Left lung (tissue), 10 donors: Measurements from ENCODE around the gene RHOG. TPM values are rescaled to one million over a fixed set of nuclear protein-coding genes. Genes with fewer than 3 reads are reported as not detected.
"Not testable (repeated sequence)": the region's sequence is repeated elsewhere in the genome, so short reads cannot be mapped to it uniquely, and the experiment has no call there.

Experiments used
- ATAC-seq: fragments of 200-7000 bp; cut with Tn5 transposase; one replicate; pipeline ENCODE4 v1.9.1; 2020; ENCODE audit warnings: moderate library complexity
- DNase-seq, 4 donors: peaks; one replicate each; pipeline ENCODE4 v3.0.0-alpha.2; 2013 to 2020
- H3K27ac ChIP-seq, 2 donors: fragments of 200-600 bp; sonication (generic) in 1 of 2; one replicate each; pipeline versions ENCODE4 v1.5.0 to v1.8.0; 2020 to 2021
- H3K27me3 ChIP-seq, 2 donors: fragments of 200-600 bp; sonication (generic) in 1 of 2; one replicate each; pipeline versions ENCODE4 v1.5.0 to v1.8.0; 2020 to 2021
- H3K36me3 ChIP-seq, 2 donors: fragments of 200-600 bp; sonication (generic) in 1 of 2; one replicate each; pipeline versions ENCODE4 v1.5.0 to v1.8.0; 2020 to 2021
- H3K4me1 ChIP-seq, 2 donors: fragments of 200-600 bp; one replicate each; pipeline ENCODE4 v1.8.0; 2021
- H3K4me3 ChIP-seq, 2 donors: fragments of 200-600 bp; sonication (generic) in 1 of 2; one replicate each; pipeline versions ENCODE4 v1.5.0 to v1.8.0; 2020 to 2021; ENCODE audit warnings: mild to moderate bottlenecking in 1 of 2
- H3K9me3 ChIP-seq, 2 donors: fragments of 200-600 bp; sonication (generic) in 1 of 2; one replicate each; pipeline versions ENCODE4 v1.5.0 to v1.8.0; 2020 to 2021
- CTCF ChIP-seq, 2 donors: fragments of 200-600 bp; sonication (generic) in 1 of 2; IDR thresholded peaks; one replicate each; pipeline versions ENCODE4 v1.5.0 to v1.8.0; 2021; ENCODE audit warnings: antibody characterized with exemption in 2 of 2
- intact Hi-C, 2 donors: fragments of 100-400 bp; cut with DNase I; formaldehyde crosslinking; loops; one replicate each; pipeline versions ENCODE4 v1.11.2 to v1.14.2; 2022
- polyA plus RNA-seq, 6 donors: library from polyadenylated mRNA; unstranded; fragments of 120-200 nt; gene quantifications; one replicate each; pipeline ENCODE4 v1.2.1, GENCODE V29; 2013; ENCODE audit not compliant: insufficient read length in 6 of 6
- total RNA-seq, 2 donors: library from RNA; stranded (reverse); fragmentation: NEBNext Ultra II Directional; extraction: Animal tissue kit (Norgen Biotek cat#: 25700); gene quantifications; one replicate each; pipeline ENCODE4 v1.2.1, GENCODE V29; 2021
- donor health status: DM: no; HTN: yes; CAD: no.
- donor health status: DM: no; HTN: no; CAD: no.

RHOG gene
- total and polyA plus RNA-seq, 8 donors: 22.0 to 109 (median 29.4) TPM

GRCh38 chr11:3822312-3822711 is 18.4 kb downstream of the RHOG start:
- DNase-seq (no peak), ATAC-seq (no peak)
- Histone ChIP-seq H3K4me3 (no peak overlapping the region), H3K4me1 (peaks cover 0 to 25% of the 10 kb centered on the region in 2 donors), H3K9me3 (no peaks in the 10 kb centered on the region), H3K36me3 (peaks cover 0 to 25% of the 10 kb centered on the region in 2 donors), H3K27me3 (no peaks in the 10 kb centered on the region), H3K27ac (no peak overlapping the region)
- intact Hi-C loops: no loop called here
- no peak for TF ChIP-seq CTCF (IDR thresholded peaks at IDR 0.05)

DNA sequence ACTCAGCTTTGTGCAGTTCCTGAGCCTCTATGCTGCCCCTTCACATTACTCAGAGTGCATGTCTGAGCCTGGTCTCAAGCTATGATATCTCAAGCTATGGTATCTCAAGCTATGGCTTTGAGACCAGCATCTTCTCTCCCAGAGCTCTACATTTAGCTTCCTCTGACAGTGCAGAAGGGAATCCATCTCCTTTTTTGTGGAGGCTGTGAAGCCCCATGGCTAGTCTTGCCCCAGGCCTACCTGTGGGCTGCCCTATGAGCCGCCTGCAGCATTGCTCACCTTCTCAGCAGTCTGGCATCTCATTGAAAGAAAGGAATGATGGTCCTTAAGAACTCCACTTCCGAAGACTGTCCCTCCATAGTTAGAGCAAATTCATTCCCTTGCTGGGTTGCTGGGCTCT is 19.8 kb downstream of the RHOG start:
- intact Hi-C loops: no loop called here

DNA sequence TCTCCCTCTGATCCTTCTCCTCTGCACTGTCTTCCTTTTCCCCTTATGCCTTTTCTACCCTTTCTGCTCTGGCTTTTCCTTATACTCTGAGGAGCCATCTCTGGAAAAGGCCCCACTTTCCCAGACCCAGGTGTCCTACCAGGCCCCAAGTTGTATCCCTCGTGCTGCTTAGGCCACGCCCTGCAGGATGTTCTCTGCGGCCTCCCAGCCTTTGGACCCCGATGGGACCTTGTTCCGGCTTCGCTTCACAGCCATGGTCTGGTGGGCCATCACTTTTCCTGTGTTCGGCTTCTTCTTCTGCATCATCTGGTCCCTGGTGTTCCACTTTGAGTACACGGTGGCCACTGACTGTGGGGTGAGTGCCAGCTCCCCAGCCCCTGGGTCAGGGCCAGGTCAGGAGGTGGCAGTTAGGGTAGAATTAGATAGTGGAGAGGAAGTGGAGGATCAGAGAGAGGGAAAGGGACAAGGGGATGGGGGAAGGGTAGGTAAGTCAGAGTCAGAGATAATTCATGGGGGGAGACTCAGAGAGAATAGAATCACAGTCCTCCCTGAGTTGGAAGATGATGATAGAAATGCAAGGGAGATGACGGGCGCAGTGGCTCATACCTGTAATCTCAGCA is 23.5 kb downstream of the RHOG start:
- no peak for TF ChIP-seq CTCF (IDR thresholded peaks at IDR 0.05)
- DNase-seq: no peak
- H3K36me3 ChIP-seq: no peaks in the 10 kb centered on the region

More for the DNA sequence above, 19.8 kb downstream of the RHOG start:
- Histone ChIP-seq H3K9me3 (no peaks in the 10 kb centered on the region), H3K36me3 (peaks cover 0 to 12% of the 10 kb centered on the region in 2 donors), H3K27ac (no peak overlapping the region), H3K4me1 (peaks cover 0 to 20% of the 10 kb centered on the region in 2 donors), H3K4me3 (no peak overlapping the region), H3K27me3 (no peaks in the 10 kb centered on the region)
- TF ChIP-seq CTCF (IDR thresholded peaks at IDR 0.05): no peak
- ATAC-seq: no peak
- no peak for DNase-seq

DNA sequence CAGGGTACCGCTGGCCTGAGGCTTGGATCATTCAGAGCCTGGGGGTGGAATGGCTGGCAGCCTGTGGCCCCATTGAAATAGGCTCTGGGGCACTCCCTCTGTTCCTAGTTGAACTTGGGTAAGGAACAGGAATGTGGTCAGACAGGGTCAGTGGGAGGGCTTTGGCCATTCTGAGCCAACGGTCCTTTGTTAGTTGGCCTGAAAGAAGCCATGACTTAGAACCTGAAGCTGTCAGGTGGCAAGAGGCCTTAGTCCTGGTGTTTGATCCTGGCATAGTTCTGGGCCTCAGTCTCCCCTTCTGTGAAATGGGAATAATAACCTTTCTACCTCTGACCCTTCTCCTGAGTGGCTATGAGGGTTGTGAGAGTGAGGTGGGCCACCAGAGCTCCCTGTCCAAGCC is 24.1 kb downstream of the RHOG start:
- no peak for DNase-seq
- no peaks in the 10 kb centered on the region for H3K27me3 ChIP-seq
- H3K36me3 ChIP-seq: no peaks in the 10 kb centered on the region
- H3K27ac ChIP-seq: no peak overlapping the region
- no peak overlapping the region for H3K4me3 ChIP-seq
- peak; percentile 59 for ATAC-seq
- TF ChIP-seq CTCF (IDR thresholded peaks at IDR 0.05): no peak
- H3K9me3 ChIP-seq: no peaks in the 10 kb centered on the region
- intact Hi-C loops: no loop called here
- H3K4me1 ChIP-seq: peaks cover 0 to 4% of the 10 kb centered on the region in 2 donors

More for the DNA sequence above, 23.5 kb downstream of the RHOG start:
- H3K27me3 ChIP-seq: no peaks in the 10 kb centered on the region
- H3K4me3 ChIP-seq: no peak overlapping the region
- no peak overlapping the region for H3K27ac ChIP-seq
- no peak for ATAC-seq
- H3K9me3 ChIP-seq: no peaks in the 10 kb centered on the region
- H3K4me1 ChIP-seq: peaks cover 0 to 4% of the 10 kb centered on the region in 2 donors
- intact Hi-C loops: no loop called here

- Histone ChIP-seq H3K9me3 (no peaks in the 10 kb centered on the region), H3K4me1 (peaks cover 0 to 4% of the 10 kb centered on the region in 2 donors), H3K4me3 (no peak overlapping the region), H3K27me3 (no peaks in the 10 kb centered on the region), H3K27ac (no peak overlapping the region), H3K36me3 (no peaks in the 10 kb centered on the region)
- DNase-seq (peak in 1 of 4 donors; percentile 72), ATAC-seq (no peak)
- TF ChIP-seq CTCF (IDR thresholded peaks at IDR 0.05): no peak
- intact Hi-C loops: no loop called here
Measured at GRCh38 chr11:3815845-3816244, 24.9 kb downstream of the RHOG start.

DNA sequence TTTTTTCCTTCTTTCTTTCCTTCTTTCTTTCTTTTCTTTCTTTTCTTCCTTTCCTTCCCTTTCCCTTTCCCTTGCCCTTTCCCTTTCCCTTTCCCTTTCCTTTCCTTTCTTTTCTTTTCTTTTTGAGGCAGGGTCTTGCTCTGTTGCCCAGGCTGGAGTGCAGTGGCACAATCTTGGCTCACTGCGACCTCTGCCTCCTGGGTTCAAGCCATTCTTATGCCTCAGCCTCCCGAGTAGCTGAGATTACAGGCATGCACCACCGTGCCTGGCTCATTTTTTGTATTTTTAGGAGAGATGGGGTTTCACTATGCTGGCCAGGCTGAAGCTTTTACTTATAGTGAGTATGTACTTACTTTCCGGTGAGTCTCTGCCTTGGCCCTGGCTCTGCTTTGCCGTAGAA is 25.9 kb downstream of the RHOG start:
- intact Hi-C loops, H3K9me3 ChIP-seq, H3K27ac ChIP-seq, H3K27me3 ChIP-seq, DNase-seq, H3K36me3 ChIP-seq, H3K4me3 ChIP-seq, ATAC-seq, H3K4me1 ChIP-seq: not testable (repeated sequence)
